GM10266 (cell line): Measurements from ENCODE around the gene SLC41A1.

Experiments used
- DNase-seq: peaks from one replicate; pipeline ENCODE4 v3.0.0; 2012; ENCODE audit errors: extremely low spot score
- CTCF ChIP-seq: IDR thresholded peaks from 2 replicates; pipeline ENCODE4 v1.5.1; 2012; ENCODE audit warnings: mild to moderate bottlenecking, low read depth; ENCODE audit not compliant: control insufficient read depth, insufficient read depth; ENCODE audit errors: missing control alignments

Gene SLC41A1

GRCh38 chr1:205849619-205850355 lies 36.8 kb upstream of the SLC41A1 start, which contains the start of gene PM20D1:
TSS of gene PM20D1 (minus strand) at chr1:205850132. CDS start at chr1:205850072, 60 bp downstream.
- DNase-seq, result no peak
- TF ChIP-seq CTCF, result no peak

GRCh38 chr1:205843036-205843859 lies 30.2 kb upstream of the SLC41A1 start:
- no peak for TF ChIP-seq CTCF
- DNase-seq, result no peak

- TF ChIP-seq CTCF, result no peak
- DNase-seq, result no peak
Observed at GRCh38 chr1:205842229-205842628, 29.2 kb upstream of the SLC41A1 start.

GRCh38 chr1:205840146-205840923 lies 27.3 kb upstream of the SLC41A1 start:
- no peak for TF ChIP-seq CTCF
- DNase-seq, result no peak

GRCh38 chr1:205837382-205837970 lies 24.5 kb upstream of the SLC41A1 start:
- no peak for DNase-seq
- TF ChIP-seq CTCF, result no peak

GRCh38 chr1:205834751-205835150 lies 21.8 kb upstream of the SLC41A1 start:
- no peak for TF ChIP-seq CTCF
- no peak for DNase-seq
